Measurements from ENCODE around the gene TXNL1. TPM values are rescaled to one million over a fixed set of nuclear protein-coding genes. Genes with fewer than 3 reads are reported as not detected.

The TXNL1 gene
- total and polyA plus RNA-seq, 4 donors = 49.8 to 76.7 (median 56.0) TPM

DNA sequence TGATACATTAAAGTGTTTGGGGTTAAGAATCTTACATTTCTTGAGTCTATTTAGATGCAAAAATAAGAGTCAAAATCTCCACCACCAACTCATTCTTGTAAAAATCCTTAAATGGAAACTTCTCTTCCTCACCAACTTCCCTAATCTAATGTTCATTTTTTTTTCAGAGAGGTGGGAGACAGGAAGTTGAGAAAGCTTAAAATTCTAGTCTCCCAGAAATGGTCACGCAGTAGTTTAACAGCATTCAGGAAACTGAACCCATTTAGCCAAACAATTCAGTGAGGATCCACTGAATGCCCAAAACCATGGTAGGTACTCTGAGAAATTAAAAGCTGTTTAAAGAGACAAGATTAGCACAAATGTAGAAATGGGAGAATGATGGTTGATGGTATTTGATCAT lies 69.0 kb downstream of the TXNL1 start:
- WGBS, 2 donors = 23 to 55% methylated on average over 1 of the region's 1 CpG
- ATAC-seq (ENCODE audit: insufficient read depth, low FRiP score) (no peak), DNase-seq (no peak)
- Histone ChIP-seq H3K4me3 (no peak overlapping the region), H3K27ac (ENCODE audit: low read depth in 1 of 2, low read length in 1 of 2) (no peak overlapping the region), H3K36me3 (ENCODE audit: control insufficient read depth in 4 of 4, insufficient read depth in 4 of 4, low read length in 4 of 4) (no peaks in the 10 kb centered on the region), H3K4me1 (ENCODE audit: control insufficient read depth in 5 of 5, insufficient read depth in 5 of 5, low read length in 5 of 5) (peaks cover 0 to 20% (median 3%) of the 10 kb centered on the region in 5 donors), H3K9ac (ENCODE audit: insufficient read depth in 1 of 2, low read length in 2 of 2) (no peak overlapping the region), H3K27me3 (ENCODE audit: control insufficient read depth in 3 of 3, insufficient read depth in 3 of 3, low read length in 2 of 3) (no peaks in the 10 kb centered on the region), H3K9me3 (ENCODE audit: control insufficient read depth in 4 of 4, insufficient read depth in 3 of 4, low read length in 3 of 4) (no peaks in the 10 kb centered on the region)
- TF ChIP-seq, protein P1, sequence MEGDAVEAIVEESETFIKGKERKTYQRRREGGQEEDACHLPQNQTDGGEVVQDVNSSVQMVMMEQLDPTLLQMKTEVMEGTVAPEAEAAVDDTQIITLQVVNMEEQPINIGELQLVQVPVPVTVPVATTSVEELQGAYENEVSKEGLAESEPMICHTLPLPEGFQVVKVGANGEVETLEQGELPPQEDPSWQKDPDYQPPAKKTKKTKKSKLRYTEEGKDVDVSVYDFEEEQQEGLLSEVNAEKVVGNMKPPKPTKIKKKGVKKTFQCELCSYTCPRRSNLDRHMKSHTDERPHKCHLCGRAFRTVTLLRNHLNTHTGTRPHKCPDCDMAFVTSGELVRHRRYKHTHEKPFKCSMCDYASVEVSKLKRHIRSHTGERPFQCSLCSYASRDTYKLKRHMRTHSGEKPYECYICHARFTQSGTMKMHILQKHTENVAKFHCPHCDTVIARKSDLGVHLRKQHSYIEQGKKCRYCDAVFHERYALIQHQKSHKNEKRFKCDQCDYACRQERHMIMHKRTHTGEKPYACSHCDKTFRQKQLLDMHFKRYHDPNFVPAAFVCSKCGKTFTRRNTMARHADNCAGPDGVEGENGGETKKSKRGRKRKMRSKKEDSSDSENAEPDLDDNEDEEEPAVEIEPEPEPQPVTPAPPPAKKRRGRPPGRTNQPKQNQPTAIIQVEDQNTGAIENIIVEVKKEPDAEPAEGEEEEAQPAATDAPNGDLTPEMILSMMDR (IDR thresholded peaks at IDR 0.05; ENCODE audit: control extremely low read depth, extremely low read depth) = no peak

DNA sequence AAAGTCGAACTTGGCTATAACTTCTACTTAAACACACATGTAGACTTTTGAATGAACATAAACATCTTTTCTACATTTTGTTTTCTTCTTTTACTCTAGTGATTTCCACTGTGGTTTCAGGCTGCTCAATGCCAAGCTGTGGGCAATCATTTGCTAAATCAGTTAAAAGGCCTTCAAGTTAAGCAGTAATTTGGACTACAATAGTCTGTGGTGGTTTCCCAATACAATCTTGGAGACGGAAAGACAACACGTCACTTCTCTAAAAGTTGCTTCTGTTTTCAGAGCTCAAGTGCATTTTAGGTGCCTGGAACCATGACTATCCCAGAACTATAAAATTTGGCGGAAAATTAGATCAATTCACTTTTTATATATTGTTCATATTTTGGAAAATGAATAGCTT lies 69.4 kb downstream of the TXNL1 start:
- Histone ChIP-seq H3K4me1 (ENCODE audit: control insufficient read depth in 5 of 5, insufficient read depth in 5 of 5, low read length in 5 of 5) (peaks cover 0 to 17% (median 2%) of the 10 kb centered on the region in 5 donors), H3K4me3 (no peak overlapping the region), H3K27ac (ENCODE audit: low read depth in 1 of 2, low read length in 1 of 2) (no peak overlapping the region), H3K9me3 (ENCODE audit: control insufficient read depth in 4 of 4, insufficient read depth in 3 of 4, low read length in 3 of 4) (no peaks in the 10 kb centered on the region), H3K27me3 (ENCODE audit: control insufficient read depth in 3 of 3, insufficient read depth in 3 of 3, low read length in 2 of 3) (no peaks in the 10 kb centered on the region), H3K36me3 (ENCODE audit: control insufficient read depth in 4 of 4, insufficient read depth in 4 of 4, low read length in 4 of 4) (no peaks in the 10 kb centered on the region), H3K9ac (ENCODE audit: insufficient read depth in 1 of 2, low read length in 2 of 2) (no peak overlapping the region)
- TF ChIP-seq, protein P1 (IDR thresholded peaks at IDR 0.05; ENCODE audit: control extremely low read depth, extremely low read depth) = no peak
- WGBS, 2 donors = 61 to 73% methylated on average over 4 of the region's 4 CpGs
- no peak for ATAC-seq (ENCODE audit: insufficient read depth, low FRiP score)
- DNase-seq = no peak

GRCh38 chr18:56565551-56566345 lies 72.6 kb downstream of the TXNL1 start:
- Histone ChIP-seq H3K9ac (ENCODE audit: insufficient read depth in 1 of 2, low read length in 2 of 2) (no peak overlapping the region), H3K27me3 (ENCODE audit: control insufficient read depth in 3 of 3, insufficient read depth in 3 of 3, low read length in 2 of 3) (no peaks in the 10 kb centered on the region), H3K9me3 (ENCODE audit: control insufficient read depth in 4 of 4, insufficient read depth in 3 of 4, low read length in 3 of 4) (no peaks in the 10 kb centered on the region), H3K27ac (ENCODE audit: low read depth in 1 of 2, low read length in 1 of 2) (no peak overlapping the region), H3K36me3 (ENCODE audit: control insufficient read depth in 4 of 4, insufficient read depth in 4 of 4, low read length in 4 of 4) (no peaks in the 10 kb centered on the region), H3K4me1 (ENCODE audit: control insufficient read depth in 5 of 5, insufficient read depth in 5 of 5, low read length in 5 of 5) (peaks cover 0 to 17% (median 4%) of the 10 kb centered on the region in 5 donors), H3K4me3 (no peak overlapping the region)
- WGBS, 2 donors = 58 to 70% methylated on average over 5 of the region's 5 CpGs
- ATAC-seq (ENCODE audit: insufficient read depth, low FRiP score) = no peak
- TF ChIP-seq, protein P1 (IDR thresholded peaks at IDR 0.05; ENCODE audit: control extremely low read depth, extremely low read depth) = no peak
- DNase-seq = peak; percentile 16 to 92 (median 87)

All from lung (tissue), 12 donors.